ENCODE measurements around the gene TULP4. TPM values are rescaled to one million over a fixed set of nuclear protein-coding genes. Genes with fewer than 3 reads are reported as not detected.

Gene TULP4
- total RNA-seq, 4 donors from 2014 or later = 59.8 to 99.2 (median 88.6) TPM

- Histone ChIP-seq H3K9me3 (no peaks in the 10 kb centered on the region), H3K4me1 (no peaks in the 10 kb centered on the region), H3K4me3 (no peak overlapping the region), H3K36me3 (no peaks in the 10 kb centered on the region), H3K27ac (no peak overlapping the region), H3K27me3 (peaks cover 0 to 9% (median 2%) of the 10 kb centered on the region in 3 donors)
- TF ChIP-seq POLR2A (IDR thresholded peaks at IDR 0.05) (no peak), CTCF (IDR thresholded peaks at IDR 0.05 in 4 of 5, conservative IDR thresholded peaks at IDR 0.05 in 1 of 5) (no peak)
- ATAC-seq (no peak), DNase-seq (no peak)
- intact Hi-C loops (cut with DNase I; ENCODE audit: low total_unique reads) (no loop called here), in situ Hi-C loops (cut with MboI; ENCODE audit: low sequenced_read_pairs in 4 of 4) (no loop called here)
Observed at GRCh38 chr6:158529629-158530028, 217.4 kb downstream of the TULP4 start.

GRCh38 chr6:158531566-158531965 lies 219.3 kb downstream of the TULP4 start:
- Histone ChIP-seq H3K27ac (no peak overlapping the region), H3K4me1 (no peaks in the 10 kb centered on the region), H3K27me3 (peaks cover 13 to 19% (median 15%) of the 10 kb centered on the region in 3 donors), H3K4me3 (no peak overlapping the region), H3K9me3 (no peaks in the 10 kb centered on the region), H3K36me3 (no peaks in the 10 kb centered on the region)
- TF ChIP-seq POLR2A (IDR thresholded peaks at IDR 0.05) = no peak
- no peak for TF ChIP-seq CTCF (IDR thresholded peaks at IDR 0.05 in 4 of 5, conservative IDR thresholded peaks at IDR 0.05 in 1 of 5)
- in situ Hi-C loops (cut with MboI; ENCODE audit: low sequenced_read_pairs in 4 of 4) (no loop called here), intact Hi-C loops (cut with DNase I; ENCODE audit: low total_unique reads) (no loop called here)
- ATAC-seq = no peak
- DNase-seq = no peak

- in situ Hi-C loops (cut with MboI; ENCODE audit: low sequenced_read_pairs in 4 of 4) = no loop called here
Observed at GRCh38 chr6:158531970-158532369, 219.7 kb downstream of the TULP4 start.

GRCh38 chr6:158536084-158536890 lies 224.0 kb downstream of the TULP4 start:
- H3K4me1 ChIP-seq = no peaks in the 10 kb centered on the region
- H3K4me3 ChIP-seq = peak overlapping the region; percentile 38 to 59 (median 48)
- H3K36me3 ChIP-seq = no peaks in the 10 kb centered on the region
- TF ChIP-seq CTCF (IDR thresholded peaks at IDR 0.05 in 4 of 5, conservative IDR thresholded peaks at IDR 0.05 in 1 of 5) (no peak), POLR2A (IDR thresholded peaks at IDR 0.05) (no peak)
- in situ Hi-C loops (cut with MboI; ENCODE audit: low sequenced_read_pairs in 4 of 4) (no loop called here), intact Hi-C loops (cut with DNase I; ENCODE audit: low total_unique reads) (no loop called here)
- ATAC-seq = no peak
- H3K27ac ChIP-seq = no peak overlapping the region
- H3K9me3 ChIP-seq = no peaks in the 10 kb centered on the region
- peaks cover 19 to 35% (median 31%) of the 10 kb centered on the region in 3 donors for H3K27me3 ChIP-seq
- peak in 1 of 2 donors; percentile 28 for DNase-seq

More at GRCh38 chr6:158531970-158532369, 219.7 kb downstream of the TULP4 start:
- ATAC-seq (no peak), DNase-seq (no peak)
- Histone ChIP-seq H3K36me3 (no peaks in the 10 kb centered on the region), H3K4me3 (no peak overlapping the region), H3K27ac (no peak overlapping the region), H3K4me1 (no peaks in the 10 kb centered on the region), H3K27me3 (peaks cover 14 to 20% (median 16%) of the 10 kb centered on the region in 3 donors), H3K9me3 (no peaks in the 10 kb centered on the region)
- intact Hi-C loops (cut with DNase I; ENCODE audit: low total_unique reads) = no loop called here
- no peak for TF ChIP-seq POLR2A (IDR thresholded peaks at IDR 0.05)
- no peak for TF ChIP-seq CTCF (IDR thresholded peaks at IDR 0.05 in 4 of 5, conservative IDR thresholded peaks at IDR 0.05 in 1 of 5)

Data from gastrocnemius medialis (tissue), 4 donors.